HEK293 (cell line): Measurements from ENCODE around the gene ZRANB1.

Experiments used
- REST ChIP-seq: fragments of 450-650 bp; formaldehyde crosslinking; IDR thresholded peaks from 2 replicates; pipeline ENCODE4 v1.5.1; 2016; ENCODE audit warnings: missing biosample characterization, missing genetic modification characterization
- SALL2 ChIP-seq: fragments of 450-650 bp; formaldehyde crosslinking; IDR thresholded peaks from 2 replicates; pipeline ENCODE4 v1.5.0; 2017; ENCODE audit warnings: missing biosample characterization, mild to moderate bottlenecking, missing genetic modification characterization, borderline replicate concordance
- YY1 ChIP-seq: fragments of 450-650 bp; formaldehyde crosslinking; IDR thresholded peaks from 2 replicates; pipeline ENCODE4 v1.5.1; 2018; ENCODE audit warnings: missing biosample characterization, missing genetic modification characterization
- ZBTB48 ChIP-seq: fragments of 450-650 bp; formaldehyde crosslinking; IDR thresholded peaks from 2 replicates; pipeline ENCODE4 v1.5.1; 2016; ENCODE audit warnings: missing biosample characterization, missing genetic modification characterization
- ZNF148 ChIP-seq: fragments of 450-650 bp; formaldehyde crosslinking; IDR thresholded peaks from 2 replicates; pipeline ENCODE4 v1.5.0; 2017; ENCODE audit warnings: missing biosample characterization, missing genetic modification characterization, borderline replicate concordance
- ZNF639 ChIP-seq: fragments of 450-650 bp; formaldehyde crosslinking; IDR thresholded peaks from 2 replicates; pipeline ENCODE4 v1.5.1; 2016; ENCODE audit warnings: missing biosample characterization, missing genetic modification characterization
- ZNF701 ChIP-seq: fragments of 450-650 bp; formaldehyde crosslinking; IDR thresholded peaks from 2 replicates; pipeline ENCODE4 v1.5.1; 2016; ENCODE audit warnings: missing biosample characterization, missing genetic modification characterization
- TF ChIP-seq, protein P1 (sequence below): fragments of 450-650 bp; formaldehyde crosslinking; IDR thresholded peaks from 2 replicates; pipeline ENCODE4 v1.5.1; 2016; ENCODE audit warnings: missing biosample characterization, missing genetic modification characterization
- TF ChIP-seq, protein P2 (sequence below): fragments of 450-650 bp; formaldehyde crosslinking; IDR thresholded peaks from 2 replicates; pipeline ENCODE4 v1.5.1; 2016; ENCODE audit warnings: missing biosample characterization, missing genetic modification characterization

GRCh38 chr10:124935946-124936345 lies 6.0 kb upstream of the ZRANB1 start:
- TF ChIP-seq, protein P1, sequence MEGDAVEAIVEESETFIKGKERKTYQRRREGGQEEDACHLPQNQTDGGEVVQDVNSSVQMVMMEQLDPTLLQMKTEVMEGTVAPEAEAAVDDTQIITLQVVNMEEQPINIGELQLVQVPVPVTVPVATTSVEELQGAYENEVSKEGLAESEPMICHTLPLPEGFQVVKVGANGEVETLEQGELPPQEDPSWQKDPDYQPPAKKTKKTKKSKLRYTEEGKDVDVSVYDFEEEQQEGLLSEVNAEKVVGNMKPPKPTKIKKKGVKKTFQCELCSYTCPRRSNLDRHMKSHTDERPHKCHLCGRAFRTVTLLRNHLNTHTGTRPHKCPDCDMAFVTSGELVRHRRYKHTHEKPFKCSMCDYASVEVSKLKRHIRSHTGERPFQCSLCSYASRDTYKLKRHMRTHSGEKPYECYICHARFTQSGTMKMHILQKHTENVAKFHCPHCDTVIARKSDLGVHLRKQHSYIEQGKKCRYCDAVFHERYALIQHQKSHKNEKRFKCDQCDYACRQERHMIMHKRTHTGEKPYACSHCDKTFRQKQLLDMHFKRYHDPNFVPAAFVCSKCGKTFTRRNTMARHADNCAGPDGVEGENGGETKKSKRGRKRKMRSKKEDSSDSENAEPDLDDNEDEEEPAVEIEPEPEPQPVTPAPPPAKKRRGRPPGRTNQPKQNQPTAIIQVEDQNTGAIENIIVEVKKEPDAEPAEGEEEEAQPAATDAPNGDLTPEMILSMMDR: no peak
- TF ChIP-seq, protein P2, sequence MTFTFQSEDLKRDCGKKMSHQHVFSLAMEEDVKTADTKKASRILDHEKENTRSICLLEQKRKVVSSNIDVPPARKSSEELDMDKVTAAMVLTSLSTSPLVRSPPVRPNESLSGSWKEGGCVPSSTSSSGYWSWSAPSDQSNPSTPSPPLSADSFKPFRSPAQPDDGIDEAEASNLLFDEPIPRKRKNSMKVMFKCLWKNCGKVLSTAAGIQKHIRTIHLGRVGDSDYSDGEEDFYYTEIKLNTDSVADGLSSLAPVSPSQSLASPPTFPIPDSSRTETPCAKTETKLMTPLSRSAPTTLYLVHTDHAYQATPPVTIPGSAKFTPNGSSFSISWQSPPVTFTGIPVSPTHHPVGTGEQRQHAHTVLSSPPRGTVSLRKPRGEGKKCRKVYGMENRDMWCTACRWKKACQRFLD (tag by site-specific recombination): no peak
- no peak for TF ChIP-seq SALL2
- no peak for TF ChIP-seq ZNF639 (tag by site-specific recombination)
- TF ChIP-seq ZBTB48: no peak
- no peak for TF ChIP-seq ZNF701 (tag by site-specific recombination)
- no peak for TF ChIP-seq ZNF148 (tag by site-specific recombination)
- TF ChIP-seq YY1 (tag by site-specific recombination): no peak
- no peak for TF ChIP-seq REST
